Measurements from ENCODE around the gene EVI5L.
A peak's percentile ranks its signal among the peaks of the same experiment; 100 is the strongest.
"Not testable (repeated sequence)": the region's sequence is repeated elsewhere in the genome, so short reads cannot be mapped to it uniquely, and the experiment has no call there.

The EVI5L gene

DNA sequence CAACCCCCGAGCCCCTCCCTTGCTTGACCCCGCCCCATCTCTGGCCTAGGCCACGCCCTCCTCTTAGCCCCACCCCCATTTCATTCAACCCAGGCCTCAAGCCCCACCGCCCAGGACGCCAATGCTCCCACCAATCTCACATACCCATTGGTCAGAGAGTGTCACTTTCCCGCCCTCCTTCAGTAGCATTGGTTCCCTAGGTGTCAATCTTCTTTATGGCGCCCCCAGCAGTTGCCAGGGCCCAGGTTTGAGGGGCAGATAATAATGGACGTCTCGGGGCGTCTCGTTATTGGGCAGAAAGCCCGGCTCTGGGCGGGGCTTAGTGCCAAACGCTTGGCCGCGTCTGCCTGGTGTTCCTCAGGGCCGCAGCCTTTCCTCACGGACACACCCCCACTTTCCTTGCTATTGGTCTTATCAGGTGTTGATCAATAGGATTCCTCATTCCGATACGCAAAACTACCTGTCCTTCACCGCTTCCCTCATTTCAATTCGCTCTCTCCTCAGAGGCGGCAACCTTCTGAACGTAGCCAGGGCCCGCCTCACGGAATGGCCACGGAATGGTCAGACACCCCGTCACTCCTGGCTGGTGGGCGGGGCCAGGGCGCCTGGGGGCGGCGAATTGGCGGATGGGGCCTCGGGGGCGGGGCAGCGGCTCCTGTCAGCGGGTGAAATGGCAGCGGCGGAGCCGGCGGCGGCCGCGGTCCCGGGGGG is at the start of gene EVI5L:
Gene EVI5L, plus strand, starts transcription at position 658 of the 711 bp plus-strand sequence. CDS start 16,325 bp downstream, outside the sequence.
- peak; percentile 99 to 100 (median 99) for DNase-seq (ENCODE audit: low read depth in 3 of 3)

DNA sequence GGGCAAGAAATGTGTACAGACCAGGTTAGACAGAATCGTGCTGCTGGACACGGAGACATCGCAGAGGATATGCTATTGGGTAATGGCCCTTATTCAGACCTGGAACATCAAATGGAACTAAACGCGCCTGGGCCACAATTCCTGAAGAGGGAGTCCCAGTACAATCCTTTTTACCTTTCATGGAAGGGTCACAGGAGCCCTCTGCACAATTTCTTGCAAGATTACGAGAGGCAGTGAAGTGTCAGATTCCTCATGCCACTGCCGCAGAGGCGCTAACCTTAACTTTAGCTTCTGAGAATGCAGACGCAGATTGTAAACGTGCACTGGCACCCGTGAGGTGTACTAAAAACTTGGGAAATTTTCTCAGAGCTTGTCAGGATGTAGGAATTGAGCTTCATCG is 48.9 kb upstream of the EVI5L start:
- DNase-seq (ENCODE audit: low read depth in 3 of 3) = no peak

DNA sequence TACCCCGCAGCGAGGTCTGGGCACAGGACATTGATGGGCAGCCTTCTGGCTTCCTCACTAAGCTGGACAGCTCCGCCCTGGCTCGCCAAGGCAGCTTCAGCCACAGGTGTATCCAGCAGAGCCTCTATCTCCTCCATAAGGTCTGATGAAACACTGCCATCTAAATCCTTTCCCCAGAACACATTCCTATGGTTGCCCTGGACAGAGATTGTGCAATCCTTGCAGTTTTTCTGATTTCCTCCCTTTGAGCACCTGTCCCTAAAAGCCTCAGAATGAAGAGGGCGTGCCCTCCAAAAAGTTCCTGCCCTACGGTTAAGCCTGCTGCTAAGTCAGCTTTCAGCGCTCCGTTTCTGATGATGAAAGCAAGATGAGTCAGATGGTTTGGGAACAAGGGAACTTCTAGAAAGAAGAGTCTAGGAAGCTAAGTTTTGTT is 46.0 kb upstream of the EVI5L start:
- DNase-seq (ENCODE audit: low read depth in 3 of 3) = no peak

DNA sequence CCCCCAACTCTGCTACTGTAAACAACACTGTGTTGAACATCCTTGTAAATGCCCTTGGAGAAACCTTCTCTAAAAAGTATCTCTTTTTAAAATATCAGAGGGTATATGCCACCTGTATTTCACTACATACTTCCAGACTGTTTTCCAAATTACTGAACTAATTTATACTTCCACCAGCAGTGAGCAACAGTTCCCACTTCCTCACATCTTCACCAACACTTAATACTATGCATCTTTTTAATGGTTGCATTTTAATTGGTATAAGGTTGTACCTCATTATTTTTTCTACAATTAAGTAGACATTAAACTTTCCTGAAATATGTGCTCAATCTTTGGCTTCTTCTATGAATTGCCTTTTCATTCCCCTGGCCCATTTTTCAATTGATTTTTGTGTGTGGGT is 45.2 kb upstream of the EVI5L start:
- no peak for DNase-seq (ENCODE audit: low read depth in 3 of 3)

DNA sequence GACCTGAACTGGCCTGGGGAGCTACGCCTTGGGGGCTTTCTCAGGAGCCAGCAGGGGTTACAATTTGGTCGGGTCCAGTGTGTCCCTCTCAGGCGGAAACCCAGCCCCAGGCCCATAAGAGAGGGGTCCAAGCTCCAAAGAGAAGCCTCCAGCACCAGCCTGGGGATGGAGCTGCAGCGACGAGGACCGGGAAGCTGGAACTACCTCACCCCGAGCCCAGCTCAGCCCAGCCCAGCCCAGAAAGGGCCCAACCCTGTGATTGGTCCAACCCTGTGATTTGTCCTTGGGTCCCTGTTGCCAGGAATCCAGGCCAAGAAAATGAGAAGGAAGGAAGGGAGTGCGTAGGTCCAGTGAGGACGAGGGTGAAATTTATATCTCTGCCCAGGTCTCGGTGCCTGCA is 42.9 kb upstream of the EVI5L start:
- DNase-seq (ENCODE audit: low read depth in 3 of 3) = no peak

DNA sequence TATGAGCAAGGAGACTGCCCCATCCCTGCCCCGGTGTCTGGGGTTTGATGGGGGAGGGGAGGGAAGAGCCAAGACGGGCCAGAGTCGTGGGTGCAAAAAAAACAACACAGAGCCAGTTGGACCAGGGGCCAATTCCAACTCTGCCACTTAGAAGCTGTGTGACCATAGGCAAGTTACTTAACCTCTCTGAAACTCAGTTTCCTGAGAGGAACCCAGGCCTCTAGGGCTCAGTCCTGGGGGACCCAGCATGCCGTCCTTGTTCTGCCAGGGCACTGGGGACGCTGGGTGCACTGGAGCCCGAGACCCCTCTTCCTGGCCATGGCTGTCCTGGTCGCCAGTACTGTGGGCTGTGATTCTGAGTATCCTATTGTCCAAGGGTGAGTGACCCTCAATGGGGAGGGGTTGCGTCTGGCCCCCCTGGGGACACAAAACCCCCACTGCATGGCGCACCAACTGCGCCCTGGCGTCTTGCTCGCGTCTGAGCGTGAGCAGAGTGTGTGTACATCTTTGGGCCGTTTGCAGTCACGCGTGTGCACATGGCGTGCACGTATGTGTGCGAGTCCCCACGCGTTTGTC is 42.3 kb upstream of the EVI5L start:
- no peak for DNase-seq (ENCODE audit: low read depth in 3 of 3)

DNA sequence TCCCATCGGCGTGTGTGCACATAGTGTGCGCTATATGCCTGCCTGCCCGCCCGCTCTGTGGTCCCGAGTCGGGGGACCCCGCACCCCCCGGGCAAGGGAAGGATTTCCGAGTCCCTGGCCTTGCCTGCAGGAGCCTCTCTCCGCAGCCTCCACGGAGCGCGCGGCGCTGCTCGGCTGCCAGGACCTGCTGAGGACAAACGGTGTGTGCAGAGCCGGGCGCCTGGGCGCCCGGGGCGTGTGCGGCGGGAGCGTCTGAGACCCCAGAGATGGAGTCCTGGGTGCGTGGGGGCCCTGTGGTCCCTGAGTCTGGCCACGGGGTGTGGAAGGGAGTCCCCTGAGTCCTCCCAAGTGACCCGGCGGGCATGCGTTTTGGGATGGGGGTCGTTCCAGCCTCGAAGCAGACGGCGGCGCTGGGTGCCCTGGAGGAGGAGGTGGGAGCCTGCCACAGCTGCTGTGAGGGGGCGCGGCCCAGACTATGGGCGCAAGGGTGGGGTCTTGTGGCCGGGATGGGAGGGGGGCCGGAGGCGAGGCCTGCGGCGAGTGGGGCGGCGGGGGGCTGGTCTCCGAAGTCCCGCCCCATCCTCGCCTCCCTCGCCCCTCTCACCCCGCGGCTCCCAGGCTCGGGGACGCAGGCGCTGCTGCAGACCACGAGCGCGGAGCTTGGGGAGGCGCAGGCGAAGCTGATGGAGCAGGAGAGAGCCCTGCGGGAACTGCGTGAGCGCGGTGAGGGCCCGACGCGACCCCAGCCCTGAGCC is 41.7 kb upstream of the EVI5L start:
- DNase-seq (ENCODE audit: low read depth in 3 of 3) = no peak

DNA sequence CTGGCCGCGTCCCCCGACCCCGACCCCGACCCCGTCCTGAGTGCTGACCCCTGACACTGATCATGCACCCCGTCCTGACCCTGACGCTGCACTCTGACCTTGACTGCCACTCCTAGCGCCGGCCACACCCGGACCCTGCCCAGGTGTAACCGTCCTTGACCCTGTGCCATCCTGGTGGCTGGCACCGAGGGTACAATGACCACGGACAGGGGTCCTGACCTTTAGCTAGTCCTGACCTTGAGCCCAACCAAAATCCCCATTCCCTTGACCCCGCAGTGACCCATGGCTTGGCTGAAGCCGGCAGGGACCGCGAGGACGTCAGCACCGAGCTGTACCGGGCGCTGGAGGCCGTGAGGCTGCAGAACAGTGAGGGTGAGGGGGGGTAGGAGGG is 41.1 kb upstream of the EVI5L start:
- no peak for DNase-seq (ENCODE audit: low read depth in 3 of 3)

DNA sequence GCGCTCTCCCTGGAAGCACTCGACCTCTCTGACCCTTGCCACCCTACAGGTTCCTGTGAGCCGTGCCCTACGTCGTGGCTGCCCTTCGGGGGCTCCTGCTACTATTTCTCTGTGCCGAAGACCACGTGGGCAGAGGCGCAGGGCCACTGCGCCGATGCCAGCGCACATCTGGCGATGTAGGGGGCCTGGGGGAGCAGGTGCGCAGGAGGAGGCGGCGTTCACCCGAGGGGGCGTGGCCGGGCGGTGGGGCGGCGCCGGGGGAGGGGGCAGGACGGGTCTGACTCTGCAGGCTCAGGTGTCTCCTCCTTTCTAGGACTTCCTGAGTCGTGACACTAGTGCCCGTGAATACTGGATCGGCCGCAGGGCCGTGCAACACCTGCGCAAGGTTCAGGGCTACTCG is 40.6 kb upstream of the EVI5L start:
- DNase-seq (ENCODE audit: low read depth in 3 of 3) = peak in 2 of 3 experiments; percentile 20 to 28

DNA sequence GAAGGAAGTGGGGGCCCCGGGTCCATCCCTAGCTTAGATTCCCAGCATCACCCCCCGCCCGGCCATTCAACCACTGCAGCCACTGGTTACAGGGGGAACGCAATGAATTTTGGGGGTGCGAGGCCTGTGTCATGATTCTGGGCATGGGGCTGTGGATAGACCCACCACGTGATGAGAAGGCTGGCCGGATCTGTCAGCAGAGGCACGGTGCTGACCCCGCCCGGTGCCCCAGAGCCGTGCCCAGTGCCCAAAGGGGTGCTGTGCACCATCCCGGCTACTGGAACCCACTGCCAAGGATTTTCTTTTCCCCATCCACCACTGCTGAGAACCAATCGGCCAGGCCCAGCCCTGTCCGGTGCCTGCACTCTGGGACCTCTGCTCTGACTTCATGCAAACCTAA is 39.6 kb upstream of the EVI5L start:
- DNase-seq (ENCODE audit: low read depth in 3 of 3) = no peak

DNA sequence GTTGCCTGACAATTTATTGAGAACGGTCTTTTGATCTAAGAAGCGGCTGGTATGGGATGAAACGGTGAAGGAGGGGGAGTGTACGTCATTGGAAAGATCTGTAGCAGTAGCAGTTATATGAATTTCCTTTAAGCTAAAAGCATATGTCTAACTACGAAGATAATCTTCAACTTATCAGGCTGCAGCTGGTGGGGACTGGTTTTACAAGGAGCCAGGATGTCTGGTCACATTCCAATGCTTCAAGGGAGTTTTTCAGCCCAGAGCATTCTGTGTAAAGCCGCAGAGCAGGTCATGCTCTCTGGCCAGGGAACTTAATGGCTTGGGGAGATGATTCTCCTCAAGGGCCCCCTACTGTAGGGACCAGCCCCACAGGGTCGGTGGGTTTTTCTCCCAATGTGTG is 37.7 kb upstream of the EVI5L start:
- DNase-seq (ENCODE audit: low read depth in 3 of 3) = no peak

DNA sequence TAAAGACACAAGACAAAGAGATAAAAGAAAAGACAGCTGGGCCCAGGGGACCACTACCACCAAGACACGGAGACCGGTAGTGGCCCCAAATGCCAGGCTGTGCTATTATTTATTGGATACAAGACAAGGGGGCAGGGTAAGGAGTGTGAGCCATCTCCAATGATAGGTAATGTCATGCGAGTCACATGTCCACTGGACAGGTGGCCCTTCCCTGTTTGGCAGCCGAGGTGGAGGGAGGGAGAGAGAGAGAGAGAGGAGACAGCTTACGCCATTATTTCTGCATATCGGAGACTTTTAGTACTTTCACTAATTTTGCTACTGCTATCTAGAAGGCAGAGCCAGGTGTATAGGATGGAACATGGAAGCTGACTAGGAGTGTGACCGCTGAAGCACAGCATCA is 37.3 kb upstream of the EVI5L start:
- DNase-seq (ENCODE audit: low read depth in 3 of 3) = not testable (repeated sequence)

DNA sequence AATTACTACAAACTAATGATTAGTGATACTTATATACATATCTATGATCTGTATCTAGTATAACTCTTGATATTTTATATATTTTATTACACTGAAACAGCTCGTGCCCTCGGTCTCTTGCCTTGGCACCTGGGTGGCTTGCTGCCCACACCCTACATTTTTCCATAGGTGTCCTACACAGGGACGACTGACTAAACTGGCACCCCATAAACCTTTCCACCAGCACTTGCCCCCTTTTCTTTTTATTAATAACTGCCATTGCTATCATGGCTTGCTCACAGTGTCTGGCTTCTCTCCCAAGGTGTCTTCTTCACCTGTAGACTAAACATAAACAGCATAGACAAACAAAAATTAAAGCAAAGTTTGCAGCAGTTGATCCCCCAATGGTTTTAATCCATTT is 36.5 kb upstream of the EVI5L start:
- DNase-seq (ENCODE audit: low read depth in 3 of 3) = no peak

DNA sequence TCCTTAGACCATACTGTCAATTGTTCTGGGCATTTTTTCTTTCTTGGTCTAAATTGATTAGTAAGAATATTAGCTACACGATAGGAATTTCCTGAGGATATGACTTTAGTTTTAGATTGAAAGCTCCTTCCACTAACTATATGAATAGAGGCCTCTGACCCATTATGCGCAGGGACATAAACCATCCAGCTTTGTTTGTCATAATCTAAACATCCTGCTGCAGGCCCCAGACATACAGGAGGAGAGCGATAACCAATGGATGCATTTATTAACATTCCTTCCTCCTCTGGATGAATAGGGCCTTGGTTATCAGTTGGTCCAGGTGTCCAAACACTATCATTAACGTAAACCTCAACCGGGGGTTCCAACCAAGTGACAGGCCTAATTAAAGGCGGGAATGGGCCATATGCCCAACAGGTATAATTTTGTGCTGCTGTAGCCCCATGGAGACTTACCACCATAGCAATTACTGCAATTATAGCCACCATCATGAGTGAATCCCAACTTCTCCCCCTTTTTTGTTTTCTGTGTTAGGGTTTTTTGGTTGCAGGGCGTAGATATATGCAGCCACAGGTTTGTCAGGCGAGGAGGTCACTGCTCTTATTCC is 34.4 kb upstream of the EVI5L start:
- DNase-seq (ENCODE audit: low read depth in 3 of 3) = no peak

DNA sequence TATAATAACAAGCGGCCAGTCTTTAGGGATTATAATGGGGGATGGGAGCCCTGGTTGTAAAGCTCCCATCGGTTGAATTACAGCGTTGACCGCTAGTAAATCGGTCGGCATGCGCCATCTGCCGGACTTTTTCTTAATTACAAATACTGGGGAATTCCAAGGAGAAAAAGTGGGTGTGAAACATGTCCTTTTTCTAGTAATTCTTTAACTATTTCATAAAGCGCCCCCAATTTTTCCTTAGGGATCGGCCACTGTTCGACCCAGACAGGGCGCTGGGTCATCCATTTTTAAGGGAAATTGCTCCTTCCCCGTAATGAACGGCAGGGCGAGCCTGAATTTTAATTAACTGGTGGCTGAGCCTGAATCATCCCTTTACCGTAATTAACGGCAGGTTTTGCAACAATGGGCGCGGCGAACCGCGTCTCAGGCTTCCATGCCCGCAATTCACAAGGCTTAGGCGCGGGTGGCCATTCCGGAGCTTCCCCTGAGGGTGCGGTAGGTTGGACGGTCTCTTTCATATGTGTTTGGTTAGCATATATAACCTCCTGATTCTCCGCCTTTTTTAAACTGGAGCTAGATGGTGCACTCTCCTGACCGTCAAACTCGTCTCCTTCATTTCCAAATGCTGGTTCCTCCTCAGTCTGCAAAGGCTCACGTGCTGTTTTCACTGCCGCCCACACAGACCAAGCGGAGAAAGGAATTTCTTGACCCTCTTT is 30.2 kb upstream of the EVI5L start:
- peak; percentile 20 to 56 (median 35) for DNase-seq (ENCODE audit: low read depth in 3 of 3)

DNA sequence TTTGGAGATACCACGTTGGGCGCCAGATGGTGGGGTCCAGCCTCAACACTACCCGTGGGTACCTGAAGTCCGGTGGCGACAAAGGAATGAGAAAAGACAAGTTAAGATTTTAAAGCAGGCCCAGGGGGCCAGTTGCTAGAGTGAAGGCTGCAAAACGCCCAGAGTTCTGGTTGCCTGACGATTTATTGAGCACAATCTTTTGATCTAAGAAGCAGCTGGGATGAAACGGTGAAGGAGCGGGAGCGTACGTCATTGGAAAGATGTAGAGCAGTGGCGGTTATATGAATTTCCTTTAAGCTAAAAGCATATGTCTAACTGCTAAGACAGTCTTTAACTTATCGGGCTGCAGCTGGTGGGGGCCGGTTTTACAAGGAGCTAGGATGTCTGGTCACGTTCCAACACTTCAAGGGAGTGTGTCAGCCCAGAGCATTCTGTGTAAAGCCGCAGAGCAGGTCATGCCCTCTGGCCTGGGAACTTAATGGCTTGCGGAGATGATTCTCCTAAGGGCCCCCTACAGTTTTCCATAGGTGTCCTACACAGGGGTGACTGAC is 28.9 kb upstream of the EVI5L start:
- no peak for DNase-seq (ENCODE audit: low read depth in 3 of 3)

DNA sequence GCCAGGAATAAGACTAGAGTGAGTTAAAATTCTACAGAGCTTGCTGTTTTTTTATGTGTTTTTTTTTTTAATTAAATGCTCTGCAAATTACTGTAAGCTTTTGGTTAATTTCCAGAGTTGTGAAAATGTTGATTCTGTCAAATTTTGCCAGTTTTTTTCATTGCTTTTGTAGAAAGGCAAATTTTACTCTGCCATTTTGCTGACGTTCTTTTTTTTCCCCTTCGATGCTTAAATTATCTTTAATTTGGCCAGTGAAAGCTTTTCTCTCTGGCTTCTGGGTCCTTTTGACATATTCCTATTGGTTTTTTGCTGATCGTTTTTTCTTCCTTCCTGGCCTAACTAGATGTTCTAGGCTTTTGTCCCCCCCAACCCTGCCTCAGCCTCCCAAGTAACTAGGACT is 23.8 kb upstream of the EVI5L start:
- no peak for DNase-seq (ENCODE audit: low read depth in 3 of 3)

DNA sequence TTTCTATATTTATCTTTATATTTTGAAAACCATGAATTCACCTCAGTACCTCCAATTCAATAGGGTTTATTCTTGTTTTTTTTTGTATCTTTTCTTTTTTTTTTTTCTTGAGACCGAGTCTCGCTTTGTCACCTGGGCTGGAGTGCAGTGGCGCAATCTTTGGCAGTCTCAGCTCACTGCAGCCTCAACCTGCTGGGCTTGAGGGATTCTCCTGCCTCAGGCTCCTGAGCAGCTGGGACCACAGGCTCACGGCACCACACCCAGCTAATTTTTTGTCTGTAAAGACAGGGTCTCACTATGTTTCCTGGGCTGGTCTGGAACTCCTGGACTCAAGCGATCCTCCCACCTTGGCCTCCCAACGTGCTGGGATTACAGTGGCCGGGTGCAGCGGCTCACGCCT is 23.1 kb upstream of the EVI5L start:
- no peak for DNase-seq (ENCODE audit: low read depth in 3 of 3)

DNA sequence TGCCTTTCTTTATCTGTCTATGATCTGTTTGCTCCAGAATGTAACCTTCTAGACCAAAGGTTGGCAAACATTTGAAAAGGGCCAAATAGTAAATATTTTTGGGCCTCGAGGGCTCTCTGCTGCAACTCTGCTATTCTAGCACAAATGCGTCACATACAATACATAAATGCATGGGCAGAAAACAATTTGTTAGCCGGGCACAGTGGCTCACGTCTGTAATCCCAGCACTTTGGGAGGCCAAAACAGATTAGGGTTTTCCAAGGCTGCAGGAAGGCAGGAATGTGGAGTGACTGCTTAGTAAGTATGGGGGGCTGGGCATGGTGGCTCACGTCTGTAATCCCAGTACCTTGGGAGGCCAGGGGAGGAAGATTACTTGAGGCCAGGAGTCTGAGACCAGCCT is 21.9 kb upstream of the EVI5L start:
- no peak for DNase-seq (ENCODE audit: low read depth in 3 of 3)

DNA sequence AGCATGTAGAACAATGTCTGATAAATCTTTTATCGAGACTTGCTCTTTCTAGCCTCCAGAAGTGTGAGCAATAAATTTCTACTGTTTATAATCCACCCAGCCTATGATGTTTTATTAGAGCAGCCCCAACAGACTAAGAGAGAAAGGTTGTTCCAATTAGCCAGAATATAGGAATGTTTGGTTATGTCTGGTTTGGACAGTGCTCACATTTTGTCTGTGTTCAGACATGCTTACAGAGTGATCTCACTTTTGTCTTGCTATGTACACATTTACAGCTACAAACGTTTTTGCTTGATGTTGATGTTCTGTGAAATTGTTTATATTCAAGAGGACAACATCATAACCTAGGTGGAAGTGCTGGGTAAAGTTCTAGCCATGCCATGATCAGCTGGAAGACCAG is 18.0 kb upstream of the EVI5L start:
- DNase-seq (ENCODE audit: low read depth in 3 of 3) = no peak

DNA sequence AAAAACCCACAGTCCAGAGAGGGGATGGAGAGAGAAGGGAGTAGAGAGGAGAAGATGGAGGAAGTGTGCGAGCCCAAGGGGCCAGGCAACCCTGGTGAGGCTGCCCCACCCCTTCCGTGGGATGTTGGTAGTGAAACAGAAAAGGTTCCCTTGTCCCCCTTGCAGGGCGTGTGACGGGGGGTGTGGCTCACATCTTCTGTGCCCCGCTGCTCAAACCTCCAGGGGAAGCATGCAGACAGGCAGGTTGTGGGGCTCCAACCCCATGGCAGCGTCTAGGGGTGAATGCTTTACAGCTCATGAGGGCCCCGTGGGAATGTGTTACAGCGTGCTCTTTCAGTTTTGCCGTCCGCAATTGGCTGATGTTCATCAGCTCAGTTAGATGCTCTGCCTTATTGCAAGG is 14.7 kb upstream of the EVI5L start:
- no peak for DNase-seq (ENCODE audit: low read depth in 3 of 3)

DNA sequence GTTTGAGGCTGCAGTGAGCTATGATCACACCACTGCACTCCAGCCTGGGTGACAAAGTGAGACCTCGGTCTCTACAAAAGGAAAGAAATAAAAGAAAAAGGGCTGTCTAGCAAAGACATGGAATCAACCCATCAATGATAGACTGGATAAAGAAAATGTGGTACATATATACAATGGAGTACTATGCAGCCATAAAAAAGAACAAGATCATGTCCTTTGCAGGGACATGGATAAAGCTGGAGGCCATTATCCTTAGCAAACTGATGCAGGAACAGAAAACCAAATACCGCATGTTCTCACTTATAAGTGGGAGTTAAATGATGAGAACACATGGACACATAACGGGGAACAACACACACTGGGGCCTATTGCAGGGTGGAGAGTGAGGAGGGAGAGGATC is 14.0 kb upstream of the EVI5L start:
- DNase-seq (ENCODE audit: low read depth in 3 of 3) = not testable (repeated sequence)

Measured in stimulated activated CD4-positive, alpha-beta T cell treated with anti-CD3 and anti-CD28 coated beads, TNF-alpha, amount 100 ng/mL, for 4 hours (primary cell).